Loucy (cell line): ENCODE results near the gene C1GALT1.
"Not testable (repeated sequence)": the region's sequence is repeated elsewhere in the genome, so short reads cannot be mapped to it uniquely, and the experiment has no call there.

ENCODE experiments used
- H2AFZ ChIP-seq: fragments of 200-600 bp; sonication (generic); 2 replicates; pipeline ENCODE4 v1.6.0; 2016; ENCODE audit warnings: antibody characterized with exemption, mild to moderate bottlenecking, low read length, moderate library complexity
- H3F3A ChIP-seq: fragments of 200-600 bp; 2 replicates; pipeline ENCODE4 v1.6.0; 2016; ENCODE audit warnings: antibody characterized with exemption, low read depth, mild to moderate bottlenecking
- H3K27me3 ChIP-seq: fragments of 200-600 bp; sonication (generic); 2 replicates; pipeline ENCODE4 v1.6.1; 2014; ENCODE audit warnings: low read length, mild to moderate bottlenecking; ENCODE audit not compliant: insufficient read depth, poor library complexity, severe bottlenecking
- H3K36me3 ChIP-seq: fragments of 200-600 bp; sonication (generic); 2 replicates; pipeline ENCODE4 v1.6.1; 2016; ENCODE audit warnings: low read length; ENCODE audit not compliant: insufficient read depth
- H3K4me1 ChIP-seq: fragments of 200-600 bp; sonication (generic); 2 replicates; pipeline ENCODE4 v1.5.1; 2014; ENCODE audit warnings: low read length, mild to moderate bottlenecking; ENCODE audit not compliant: insufficient read depth, poor library complexity, severe bottlenecking
- H3K4me2 ChIP-seq: fragments of 200-600 bp; sonication (generic); 2 replicates; pipeline ENCODE4 v1.6.0; 2014; ENCODE audit warnings: antibody characterized with exemption, low read length, low read depth, mild to moderate bottlenecking; ENCODE audit not compliant: poor library complexity, severe bottlenecking
- H3K4me3 ChIP-seq: fragments of 200-600 bp; sonication (generic); 2 replicates; pipeline ENCODE4 v1.5.1; 2014; ENCODE audit warnings: low read length, mild to moderate bottlenecking, mixed read lengths; ENCODE audit not compliant: poor library complexity, severe bottlenecking
- H3K79me2 ChIP-seq: fragments of 200-600 bp; sonication (generic); 2 replicates; pipeline ENCODE4 v1.6.1; 2014; ENCODE audit warnings: low read length; ENCODE audit not compliant: insufficient read depth
- H3K9ac ChIP-seq: fragments of 200-600 bp; sonication (generic); 2 replicates; pipeline ENCODE4 v1.6.0; 2014; ENCODE audit warnings: mild to moderate bottlenecking, low read depth, low read length, moderate library complexity; ENCODE audit not compliant: poor library complexity, severe bottlenecking
- H3K9me2 ChIP-seq: fragments of 200-600 bp; sonication (generic); replicated peaks from 2 replicates; pipeline ENCODE4 v1.6.1; 2016; ENCODE audit warnings: low read depth, low read length, mixed read lengths
- H3K9me3 ChIP-seq: fragments of 200-600 bp; sonication (generic); 2 replicates; pipeline ENCODE4 v1.6.1; 2014; ENCODE audit warnings: mild to moderate bottlenecking, antibody characterized with exemption, low read length, low read depth; ENCODE audit not compliant: insufficient read depth
- H4K20me1 ChIP-seq: fragments of 200-600 bp; sonication (generic); 2 replicates; pipeline ENCODE4 v1.6.0; 2014; ENCODE audit warnings: antibody characterized with exemption, low read length, mild to moderate bottlenecking; ENCODE audit not compliant: insufficient read depth, poor library complexity, severe bottlenecking
- EZH2phosphoT487 ChIP-seq: fragments of 200-600 bp; IDR thresholded peaks from 2 replicates; pipeline ENCODE4 v1.6.1; 2018; ENCODE audit warnings: antibody characterized with exemption, mild to moderate bottlenecking, moderate library complexity, borderline replicate concordance
- TF ChIP-seq, protein P1 (sequence below): fragments of 200-600 bp; sonication (generic); conservative IDR thresholded peaks from 2 replicates; pipeline ENCODE4 v1.5.1; 2014; ENCODE audit warnings: mild to moderate bottlenecking, antibody characterized with exemption, low read length

The C1GALT1 gene

GRCh38 chr7:7151865-7152264, 30.5 kb upstream of the C1GALT1 start:
- peaks cover 26% of the 10 kb centered on the region for H3K4me1 ChIP-seq
- H4K20me1 ChIP-seq, result no peaks in the 10 kb centered on the region
- H3K4me2 ChIP-seq, result peak overlapping the region; percentile 50
- TF ChIP-seq, protein P1, sequence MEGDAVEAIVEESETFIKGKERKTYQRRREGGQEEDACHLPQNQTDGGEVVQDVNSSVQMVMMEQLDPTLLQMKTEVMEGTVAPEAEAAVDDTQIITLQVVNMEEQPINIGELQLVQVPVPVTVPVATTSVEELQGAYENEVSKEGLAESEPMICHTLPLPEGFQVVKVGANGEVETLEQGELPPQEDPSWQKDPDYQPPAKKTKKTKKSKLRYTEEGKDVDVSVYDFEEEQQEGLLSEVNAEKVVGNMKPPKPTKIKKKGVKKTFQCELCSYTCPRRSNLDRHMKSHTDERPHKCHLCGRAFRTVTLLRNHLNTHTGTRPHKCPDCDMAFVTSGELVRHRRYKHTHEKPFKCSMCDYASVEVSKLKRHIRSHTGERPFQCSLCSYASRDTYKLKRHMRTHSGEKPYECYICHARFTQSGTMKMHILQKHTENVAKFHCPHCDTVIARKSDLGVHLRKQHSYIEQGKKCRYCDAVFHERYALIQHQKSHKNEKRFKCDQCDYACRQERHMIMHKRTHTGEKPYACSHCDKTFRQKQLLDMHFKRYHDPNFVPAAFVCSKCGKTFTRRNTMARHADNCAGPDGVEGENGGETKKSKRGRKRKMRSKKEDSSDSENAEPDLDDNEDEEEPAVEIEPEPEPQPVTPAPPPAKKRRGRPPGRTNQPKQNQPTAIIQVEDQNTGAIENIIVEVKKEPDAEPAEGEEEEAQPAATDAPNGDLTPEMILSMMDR, result no peak
- no peak for TF ChIP-seq EZH2phosphoT487
- H3K79me2 ChIP-seq, result no peaks in the 10 kb centered on the region
- no peaks in the 10 kb centered on the region for H3K9me2 ChIP-seq
- H3K9ac ChIP-seq, result no peak overlapping the region
- no peaks in the 10 kb centered on the region for H3F3A ChIP-seq
- no peaks in the 10 kb centered on the region for H3K27me3 ChIP-seq
- no peak overlapping the region for H3K4me3 ChIP-seq
- H3K36me3 ChIP-seq, result no peaks in the 10 kb centered on the region
- peaks cover 6% of the 10 kb centered on the region; the same call in 1 of the 2 replicates for H3K9me3 ChIP-seq
- H2AFZ ChIP-seq, result no peak overlapping the region; the same call in 1 of the 2 replicates

- Histone ChIP-seq H3K27me3 (no peaks in the 10 kb centered on the region), H3K4me3 (no peak overlapping the region), H4K20me1 (no peaks in the 10 kb centered on the region), H3K4me1 (peaks cover 30% of the 10 kb centered on the region), H3K79me2 (no peaks in the 10 kb centered on the region), H3K36me3 (no peaks in the 10 kb centered on the region), H3K9me2 (no peaks in the 10 kb centered on the region), H2AFZ (no peak overlapping the region), H3K9me3 (peaks cover 6% of the 10 kb centered on the region; the same call in 1 of the 2 replicates), H3K4me2 (no peak overlapping the region), H3F3A (no peaks in the 10 kb centered on the region), H3K9ac (no peak overlapping the region)
- TF ChIP-seq EZH2phosphoT487, result no peak
- TF ChIP-seq, protein P1, result no peak
Observed at GRCh38 chr7:7152315-7152714, 30.0 kb upstream of the C1GALT1 start.

GRCh38 chr7:7154355-7154754, 28.0 kb upstream of the C1GALT1 start:
- H3K9me3 ChIP-seq, H3K36me3 ChIP-seq, H3K9me2 ChIP-seq, H3K27me3 ChIP-seq, H4K20me1 ChIP-seq, H3K9ac ChIP-seq, H3K4me2 ChIP-seq, H3F3A ChIP-seq, H3K79me2 ChIP-seq, H3K4me3 ChIP-seq, H2AFZ ChIP-seq: not testable (repeated sequence)
- H3K4me1 ChIP-seq, result peaks cover 39% of the 10 kb centered on the region

DNA sequence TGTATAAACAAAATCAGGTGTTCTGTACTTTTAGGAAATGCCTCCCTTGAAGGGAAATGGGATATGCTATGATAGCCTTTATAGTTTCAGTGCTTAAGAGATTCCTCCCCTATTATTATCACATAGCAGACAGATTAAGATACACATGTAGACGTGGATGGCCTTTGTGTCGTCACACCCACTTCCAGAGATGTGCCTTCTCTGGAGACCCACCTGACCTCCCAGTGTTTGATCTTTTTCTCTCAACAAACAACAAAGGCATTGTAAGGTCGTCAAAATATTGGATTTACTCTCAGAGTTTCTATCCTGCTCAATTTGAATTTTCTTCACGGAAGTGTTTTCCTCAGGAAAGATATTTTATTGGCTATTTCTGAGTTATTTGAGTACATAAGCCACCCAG, 25.7 kb upstream of the C1GALT1 start:
- Histone ChIP-seq H3K4me3 (peak overlapping the region; percentile 72), H4K20me1 (no peaks in the 10 kb centered on the region), H3K9me2 (no peaks in the 10 kb centered on the region), H3K9me3 (peaks cover 6% of the 10 kb centered on the region; the same call in 1 of the 2 replicates), H3K79me2 (no peaks in the 10 kb centered on the region), H3K9ac (peak overlapping the region; percentile 74), H3K36me3 (no peaks in the 10 kb centered on the region), H3K27me3 (no peaks in the 10 kb centered on the region), H3K4me1 (peaks cover 53% of the 10 kb centered on the region), H3K4me2 (peak overlapping the region; percentile 85), H3F3A (no peaks in the 10 kb centered on the region), H2AFZ (peak overlapping the region; percentile 37)
- no peak for TF ChIP-seq EZH2phosphoT487
- TF ChIP-seq, protein P1, result no peak; the same call in 1 of the 2 replicates
